Activated gamma-delta T cell (primary cell): ENCODE results near the gene MRPS2.
A peak's percentile ranks its signal among the peaks of the same experiment; 100 is the strongest.
"Not testable (repeated sequence)": the region's sequence is repeated elsewhere in the genome, so short reads cannot be mapped to it uniquely, and the experiment has no call there.

Experiments used
- DNase-seq: peaks from one replicate; lab custom pipeline; 2025; lab: John Stamatoyannopoulos, UW

Gene MRPS2

DNA sequence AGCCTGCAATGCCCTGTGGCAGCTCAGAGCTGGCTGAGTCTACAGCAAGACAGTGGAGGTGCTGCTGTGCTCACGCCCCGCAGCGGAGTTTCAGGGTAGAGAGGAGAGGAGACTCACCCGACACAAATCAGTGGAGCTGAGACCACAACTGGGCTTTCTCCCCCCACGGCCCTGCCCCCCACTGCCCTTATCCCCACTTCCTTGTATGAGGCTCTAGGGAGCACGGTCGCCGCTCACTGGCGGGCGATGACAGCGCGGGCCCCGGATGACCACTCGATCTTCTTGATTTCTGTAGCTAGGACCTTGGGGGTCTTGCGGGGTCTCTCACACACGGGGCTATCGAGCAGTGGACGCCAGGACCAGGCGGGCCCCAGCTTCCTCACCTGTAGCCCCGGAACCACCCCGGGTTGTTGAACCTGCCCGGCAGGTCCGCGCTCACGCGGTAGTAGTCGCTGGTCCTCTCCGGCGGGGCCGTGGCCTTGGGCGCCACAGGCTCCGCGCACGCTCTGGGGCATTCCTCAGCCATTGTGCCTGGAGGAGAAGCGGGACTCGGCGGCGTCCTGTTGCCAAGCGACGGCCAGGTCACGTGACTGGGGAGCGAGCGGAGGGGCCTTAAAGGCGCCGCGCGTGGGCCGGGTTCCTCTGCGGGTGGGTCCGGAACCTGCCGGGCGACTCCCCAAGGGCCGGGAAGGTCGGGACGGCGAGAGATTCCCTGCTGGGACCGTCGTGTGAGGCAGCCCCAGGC lies 984 bp upstream of the MRPS2 start:
- peak; percentile 87 for DNase-seq

DNA sequence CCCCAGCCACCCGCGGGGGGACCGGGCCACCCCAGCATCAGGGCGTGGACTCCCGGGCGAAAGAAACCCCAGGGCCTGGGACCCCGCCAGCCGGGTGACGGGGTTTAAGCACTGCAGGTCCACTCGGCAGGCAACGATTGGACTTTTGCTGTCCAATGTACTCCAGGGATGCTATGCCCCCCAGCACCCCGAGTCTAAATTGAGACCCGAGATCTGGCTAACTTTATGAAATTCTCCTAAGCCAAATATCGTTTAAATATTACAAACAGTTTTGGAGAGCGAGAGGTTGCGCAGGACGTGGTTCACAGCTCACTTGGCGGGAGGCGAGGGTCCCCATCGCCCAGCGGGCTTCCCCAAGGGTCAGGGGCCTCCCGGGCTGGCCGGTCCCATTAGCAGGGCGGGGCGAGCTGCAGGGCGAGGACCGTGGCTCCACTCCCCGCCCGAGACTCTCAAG lies 384 bp upstream of the MRPS2 start:
- DNase-seq, result no peak

DNA sequence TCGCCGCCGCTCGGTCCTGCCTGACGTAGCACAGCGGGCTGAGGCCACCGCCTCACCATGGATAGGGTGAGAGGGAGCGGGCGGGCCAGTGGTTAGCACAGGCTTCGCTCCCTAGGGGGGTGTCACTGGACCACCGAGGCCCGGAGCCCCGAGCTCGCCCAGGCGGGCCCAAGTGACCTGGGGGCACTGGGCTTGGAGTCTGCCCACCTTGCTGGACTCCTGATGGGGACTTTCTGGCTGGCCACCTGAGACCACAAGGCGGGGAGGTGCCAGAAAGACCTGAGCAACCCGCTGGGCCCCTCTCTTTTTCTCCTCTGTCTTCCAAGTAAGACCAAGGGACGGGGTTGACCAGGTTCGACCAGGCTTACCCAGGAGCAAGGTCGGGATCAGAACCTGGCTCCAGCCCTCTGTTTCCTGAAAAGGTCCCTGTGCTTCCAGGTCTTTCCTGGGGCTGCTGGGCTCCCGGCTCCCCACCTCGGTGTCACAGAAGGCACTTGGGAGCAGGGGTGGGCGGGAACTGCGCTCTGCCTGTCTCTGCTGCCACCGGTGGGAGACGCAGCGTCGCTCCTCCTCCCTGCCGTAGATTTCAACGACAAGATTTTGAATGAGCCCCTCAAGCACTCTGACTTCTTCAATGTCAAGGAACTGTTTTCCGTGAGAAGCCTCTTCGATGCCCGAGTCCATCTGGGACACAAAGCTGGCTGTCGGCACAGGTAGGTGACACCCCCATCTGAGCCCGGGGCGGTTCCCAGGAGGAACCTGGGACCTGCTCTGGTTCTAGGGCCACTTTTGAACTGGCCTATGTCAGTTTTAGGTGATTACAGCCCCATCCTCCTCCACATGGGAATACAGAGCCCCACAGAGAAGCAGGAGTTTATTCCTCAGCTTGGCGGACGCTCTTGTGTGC lies 1.0 kb downstream of the MRPS2 start:
- no peak for DNase-seq

DNA sequence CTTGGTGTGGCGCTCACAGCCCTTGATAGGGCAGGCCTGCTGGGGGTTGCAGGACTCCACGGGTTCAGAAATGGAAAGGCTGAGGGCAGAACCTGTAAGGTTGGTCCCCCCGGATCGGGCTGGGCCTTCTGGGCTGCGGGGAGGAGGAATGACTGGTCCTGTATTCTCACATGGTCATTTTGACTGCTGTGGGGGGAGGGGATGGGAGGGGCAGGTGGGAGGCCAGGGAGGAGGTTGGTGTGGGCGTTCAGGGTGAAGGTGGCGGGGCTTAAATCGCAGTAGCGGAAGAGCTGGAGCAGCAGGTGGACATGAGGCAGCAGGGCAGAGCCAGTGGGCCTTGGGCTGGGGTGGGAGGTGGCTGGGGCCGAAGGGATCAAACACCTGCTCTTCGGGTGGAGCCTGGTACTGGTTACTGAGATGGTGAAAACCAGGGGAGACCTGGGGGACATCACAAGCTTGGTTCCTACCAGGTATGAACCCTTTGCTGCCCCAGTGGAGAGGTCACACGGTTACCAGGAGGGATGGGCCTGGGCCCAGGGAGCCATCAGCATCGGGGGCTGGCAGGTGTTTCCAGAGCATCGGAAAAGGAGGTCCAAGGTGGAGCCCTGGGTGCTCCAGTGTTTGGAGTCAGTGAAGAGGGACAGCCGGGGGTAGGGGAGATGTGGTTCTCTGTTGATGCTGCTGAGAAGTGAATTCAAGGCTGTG lies 1.8 kb downstream of the MRPS2 start:
- no peak for DNase-seq

DNA sequence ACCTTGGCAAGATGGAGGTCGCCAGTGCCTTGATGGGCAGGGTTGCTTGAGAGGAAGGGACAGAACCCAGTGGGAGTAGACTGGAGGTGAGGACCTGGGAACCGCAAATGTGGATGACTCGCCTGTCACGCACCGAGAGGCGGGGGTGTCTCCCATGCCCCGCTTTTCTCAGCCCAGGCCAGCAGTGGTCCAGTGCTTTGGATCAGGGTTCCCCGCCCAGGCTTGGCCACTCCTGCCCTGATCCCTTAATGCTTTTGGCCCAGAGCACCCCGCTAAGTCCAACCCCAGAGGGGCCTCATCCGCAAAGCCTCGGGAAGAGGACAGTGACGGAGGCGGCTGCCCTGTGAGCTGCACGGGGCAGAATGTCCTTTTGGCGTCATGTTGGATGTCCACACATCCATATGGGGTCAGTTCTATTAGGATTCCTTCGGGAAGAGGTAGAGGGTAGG lies 2.4 kb downstream of the MRPS2 start:
- DNase-seq, result no peak

DNA sequence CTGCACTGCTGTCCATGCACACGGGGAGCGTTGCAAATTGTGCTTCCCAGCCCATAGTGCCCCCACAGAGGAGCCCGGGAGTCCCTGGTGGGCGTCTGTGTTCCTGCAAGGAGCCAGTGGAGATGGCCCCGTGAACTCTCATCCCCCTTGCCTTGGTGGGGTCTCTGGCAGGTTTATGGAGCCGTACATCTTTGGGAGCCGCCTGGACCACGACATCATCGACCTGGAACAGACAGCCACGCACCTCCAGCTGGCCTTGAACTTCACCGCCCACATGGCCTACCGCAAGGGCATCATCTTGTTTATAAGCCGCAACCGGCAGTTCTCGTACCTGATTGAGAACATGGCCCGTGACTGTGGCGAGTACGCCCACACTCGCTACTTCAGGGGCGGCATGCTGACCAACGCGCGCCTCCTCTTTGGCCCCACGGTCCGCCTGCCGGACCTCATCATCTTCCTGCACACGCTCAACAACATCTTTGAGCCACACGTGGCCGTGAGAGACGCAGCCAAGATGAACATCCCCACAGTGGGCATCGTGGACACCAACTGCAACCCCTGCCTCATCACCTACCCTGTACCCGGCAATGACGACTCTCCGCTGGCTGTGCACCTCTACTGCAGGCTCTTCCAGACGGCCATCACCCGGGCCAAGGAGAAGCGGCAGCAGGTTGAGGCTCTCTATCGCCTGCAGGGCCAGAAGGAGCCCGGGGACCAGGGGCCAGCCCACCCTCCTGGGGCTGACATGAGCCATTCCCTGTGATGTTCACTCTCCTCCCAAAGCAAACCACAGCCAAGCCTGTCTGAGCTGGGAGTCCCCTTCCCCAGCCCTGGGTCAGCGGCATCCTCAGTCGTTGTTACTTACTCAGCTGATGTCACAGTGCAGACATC lies 3.1 kb downstream of the MRPS2 start:
- DNase-seq, result no peak

DNA sequence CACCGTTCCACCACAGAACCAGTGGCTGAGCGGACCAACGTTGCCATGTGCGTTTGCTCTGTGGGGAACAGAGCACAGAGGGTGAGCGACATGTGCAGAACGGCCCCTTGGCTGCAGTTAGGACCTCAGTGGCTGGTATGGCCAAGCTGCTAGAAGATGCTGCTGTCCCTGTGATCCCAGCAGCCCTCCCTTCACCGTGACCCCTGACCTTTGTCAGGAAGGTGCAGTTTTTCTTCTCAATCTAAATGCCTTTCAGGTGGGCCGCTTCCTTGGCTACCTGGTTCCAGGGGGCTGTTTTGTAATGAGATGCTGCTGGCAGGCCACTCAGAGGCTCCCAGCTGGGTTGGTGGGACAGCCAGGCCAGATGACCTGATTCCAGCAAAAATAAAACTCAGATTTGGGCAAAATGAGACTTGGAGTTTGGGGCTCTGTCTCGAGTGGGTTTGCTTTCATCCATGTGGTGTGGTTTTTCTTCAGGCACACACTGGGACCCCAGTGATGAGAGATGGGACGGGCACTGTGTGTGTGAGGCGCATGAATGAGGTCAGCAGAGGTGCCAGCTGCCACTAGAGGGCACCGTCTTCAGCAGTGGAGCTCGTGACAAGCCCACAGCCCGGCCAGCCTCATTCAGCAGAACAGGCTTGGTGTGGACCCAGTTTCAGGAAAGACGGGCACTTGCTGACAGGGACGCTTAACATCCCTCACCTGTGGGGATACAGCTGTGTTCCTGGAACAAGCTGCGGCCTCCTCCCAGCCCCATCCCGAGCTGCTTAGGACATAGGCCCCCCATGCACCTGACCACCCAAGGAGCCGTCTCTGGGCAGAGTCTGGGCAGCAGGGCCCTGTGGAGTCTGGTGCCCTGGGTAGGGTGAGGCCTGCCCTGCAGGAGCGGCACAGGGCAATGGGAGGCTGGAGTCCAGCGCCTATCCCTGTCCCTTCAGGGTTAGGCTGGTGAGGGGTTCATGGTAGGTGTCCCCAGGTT lies 4.1 kb downstream of the MRPS2 start:
- no peak for DNase-seq

DNA sequence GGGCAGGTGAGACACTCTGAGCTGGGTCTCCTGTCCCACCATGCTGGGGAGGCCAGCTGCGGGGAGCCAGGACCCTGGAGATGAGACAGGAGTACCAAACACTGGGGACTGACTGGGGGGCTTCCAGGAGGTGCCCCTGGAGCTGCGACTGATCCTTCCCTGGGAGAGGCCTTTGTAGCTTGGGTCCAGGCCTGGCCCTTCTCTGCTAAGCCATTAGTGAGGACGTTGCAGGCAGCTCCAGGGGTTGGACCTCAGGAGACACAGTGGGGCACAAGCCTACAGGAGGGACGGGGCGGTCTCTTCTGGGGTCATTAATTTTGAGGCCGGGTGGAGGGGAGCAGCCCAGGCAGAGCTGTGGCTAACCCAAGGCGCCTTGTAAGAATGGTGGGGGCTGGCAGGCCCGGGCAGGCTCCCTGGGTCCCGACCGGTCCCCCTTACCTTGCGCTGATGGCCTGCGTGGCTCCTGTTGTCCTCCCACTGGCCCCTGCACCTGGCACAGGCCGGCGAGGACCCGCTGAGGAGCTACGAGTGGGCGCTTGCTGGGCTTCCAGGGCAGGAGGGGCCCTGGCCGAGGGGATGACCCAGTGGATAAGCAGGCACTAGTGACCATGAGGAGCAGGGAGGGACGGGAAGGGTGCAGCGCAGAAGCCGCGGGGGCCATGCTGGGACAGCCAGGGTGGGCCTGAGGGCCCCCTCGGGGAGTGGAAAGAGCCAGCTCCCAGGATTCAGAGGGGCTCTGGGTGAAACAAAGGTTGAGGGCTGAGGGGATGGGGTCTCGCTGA lies 5.1 kb downstream of the MRPS2 start:
- DNase-seq, result no peak

DNA sequence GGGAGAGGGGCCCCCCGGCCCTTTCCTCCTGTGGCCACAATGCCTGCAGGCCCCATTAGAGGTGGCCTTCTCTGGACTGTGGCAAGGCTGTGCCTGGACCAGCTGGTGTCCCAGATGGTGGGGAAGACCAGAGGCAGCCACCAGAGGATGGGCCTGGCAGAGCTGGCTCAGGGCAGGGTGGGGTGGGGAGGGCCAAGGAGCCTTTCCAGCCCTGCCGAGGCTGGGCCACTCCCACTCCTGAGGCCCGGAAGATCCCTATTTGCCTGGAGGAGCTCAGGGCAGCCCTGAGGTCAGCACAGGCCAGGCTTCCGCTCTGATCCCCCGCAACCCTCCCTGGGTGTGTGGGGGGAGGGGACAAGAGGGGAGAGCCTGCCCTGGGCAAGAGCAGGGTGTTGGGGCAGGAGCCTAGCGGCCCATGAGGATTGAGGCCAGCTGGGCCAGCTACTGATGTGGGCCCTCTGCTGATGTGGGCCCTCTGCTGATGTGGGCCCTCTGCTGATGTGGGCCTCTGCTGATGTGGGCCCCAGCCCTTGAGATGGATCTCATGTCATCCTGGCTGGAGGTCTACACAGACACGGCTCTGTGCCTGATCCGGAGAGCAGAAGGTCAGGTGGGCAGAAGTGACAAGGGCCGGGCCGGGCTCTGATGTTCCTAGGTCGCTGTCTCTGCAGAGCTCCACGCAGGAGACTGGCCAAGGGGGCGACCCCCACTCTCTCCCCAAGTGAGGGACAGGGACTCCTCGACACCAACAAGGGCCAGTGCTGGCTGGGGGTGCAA lies 6.0 kb downstream of the MRPS2 start:
- DNase-seq, result no peak

DNA sequence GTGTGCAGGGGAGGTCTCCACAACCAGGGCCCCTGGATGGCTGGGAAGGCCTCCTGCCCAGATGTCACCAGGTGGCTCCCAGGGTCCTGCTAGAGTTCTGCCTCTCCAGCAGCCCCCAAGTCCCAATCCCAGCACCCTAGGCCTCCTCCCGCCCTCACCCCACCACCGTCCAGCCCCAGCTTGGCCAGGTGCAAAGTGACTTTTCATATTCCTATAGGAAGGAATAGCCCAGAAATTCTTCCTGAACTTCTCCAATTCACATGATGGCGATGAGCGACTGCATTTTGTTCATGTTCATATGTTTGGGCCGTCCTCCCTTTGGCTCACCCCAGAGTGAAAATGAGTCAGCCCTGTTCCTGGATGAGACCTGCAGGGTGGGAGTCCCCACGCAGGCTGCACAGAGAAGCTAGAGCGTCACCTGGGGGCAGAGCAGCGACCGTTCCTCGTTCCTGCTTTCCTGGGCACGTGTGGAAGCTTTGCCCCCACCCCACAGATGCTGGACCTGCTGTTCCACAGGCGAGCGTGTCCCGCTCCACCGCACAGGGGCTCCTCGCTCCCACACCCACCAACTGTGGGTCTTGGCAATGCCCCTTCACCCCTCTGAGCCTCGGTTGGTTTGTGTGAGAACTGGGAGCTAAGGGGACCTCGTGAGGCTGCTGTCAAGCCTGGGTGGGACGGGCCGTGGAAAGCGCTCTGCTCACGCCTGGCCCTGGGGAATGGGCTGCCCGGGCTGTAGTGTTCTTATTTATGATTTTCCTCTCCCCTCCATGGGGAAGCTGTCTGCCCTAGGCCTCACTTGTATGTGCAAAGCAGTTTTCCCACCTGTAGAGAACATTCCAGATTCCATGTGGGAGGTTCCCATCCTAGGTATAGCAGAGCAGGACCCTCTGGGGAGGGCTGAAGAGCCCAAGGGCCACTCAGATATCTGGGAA lies 6.9 kb downstream of the MRPS2 start:
- no peak for DNase-seq

DNA sequence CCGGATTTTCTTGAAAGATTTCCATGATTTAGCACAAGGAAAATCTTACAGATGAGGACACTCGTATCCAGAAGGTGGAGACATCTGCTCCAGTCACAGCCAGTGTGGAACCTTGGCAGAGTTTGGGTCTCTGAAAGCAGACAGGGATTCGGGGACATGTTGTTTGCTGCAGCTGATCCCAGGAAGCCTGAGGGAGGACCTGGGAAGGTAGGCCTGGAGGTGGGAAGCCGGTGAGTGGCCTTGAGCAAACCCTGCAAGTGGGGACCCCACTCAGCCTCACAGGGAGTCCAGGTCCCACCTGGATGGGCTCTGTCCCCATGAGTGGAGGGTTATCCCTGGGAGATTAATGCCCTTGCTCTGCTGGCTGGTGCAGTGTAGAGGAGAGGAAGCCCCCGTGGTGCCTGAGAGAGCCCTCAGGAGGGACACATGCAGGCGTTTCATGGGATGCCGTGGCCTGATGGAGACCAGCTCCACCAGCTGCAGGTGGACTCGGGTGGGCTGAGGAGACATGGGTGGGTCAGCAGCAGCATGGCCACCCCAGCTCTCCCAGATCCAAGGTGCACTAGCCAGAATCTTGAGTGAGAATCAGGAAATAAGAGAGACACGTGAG lies 7.8 kb downstream of the MRPS2 start:
- no peak for DNase-seq

DNA sequence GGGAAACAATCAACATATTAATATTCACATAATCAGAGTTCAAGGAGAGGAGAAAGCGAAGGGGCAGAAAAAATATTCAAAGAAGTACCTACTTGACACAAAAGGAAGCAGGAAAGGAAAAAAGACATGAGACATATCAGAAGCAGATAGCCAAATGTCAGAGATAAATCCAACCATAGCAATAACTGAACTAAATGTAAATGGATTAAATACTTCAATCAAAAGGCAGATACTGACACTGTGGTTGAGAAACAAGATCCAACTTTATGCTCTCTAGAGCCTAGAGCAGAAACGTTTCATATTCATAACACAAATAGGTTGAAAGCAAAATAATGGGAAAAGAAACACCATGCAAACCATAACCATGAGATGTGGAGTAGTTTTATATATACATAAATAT lies 9.0 kb downstream of the MRPS2 start:
- no peak for DNase-seq

DNA sequence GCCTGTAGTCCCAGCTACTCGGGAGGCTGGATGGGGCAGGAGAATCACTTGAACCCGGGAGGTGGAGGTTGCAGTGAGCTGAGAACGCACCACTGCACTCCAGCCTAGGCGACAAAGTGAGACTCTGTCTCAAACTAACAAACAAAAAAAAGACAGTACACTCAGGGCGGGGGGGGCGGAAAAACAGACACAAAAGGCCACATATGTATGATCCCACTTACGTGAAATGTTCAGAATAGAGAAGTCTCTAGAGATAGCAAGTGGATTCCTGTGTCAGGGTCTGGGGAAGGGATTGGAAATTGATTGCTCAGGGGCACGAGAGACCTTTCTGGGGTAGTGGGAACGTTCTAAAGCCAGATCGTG lies 11.7 kb downstream of the MRPS2 start:
- DNase-seq, result no peak

DNA sequence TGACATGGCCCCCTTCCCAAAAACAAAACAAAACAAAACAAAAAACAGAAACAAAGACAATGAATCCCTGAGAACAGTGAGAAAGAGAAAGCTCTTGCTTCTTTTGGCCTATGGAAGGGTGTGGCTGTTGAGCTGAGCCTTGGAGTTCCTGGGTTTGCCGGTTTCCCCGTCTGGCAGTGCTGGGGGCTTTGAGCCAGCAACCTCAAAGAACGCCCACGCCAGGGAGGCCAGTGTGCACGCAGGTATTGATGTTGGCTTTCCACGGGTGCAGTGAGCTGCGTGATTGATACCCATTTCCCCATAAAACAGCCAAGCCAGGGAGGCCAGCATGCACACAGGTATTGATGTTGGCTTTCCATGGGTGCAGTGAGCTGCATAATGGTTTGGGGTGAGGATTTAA lies 12.4 kb downstream of the MRPS2 start:
- DNase-seq, result no peak

DNA sequence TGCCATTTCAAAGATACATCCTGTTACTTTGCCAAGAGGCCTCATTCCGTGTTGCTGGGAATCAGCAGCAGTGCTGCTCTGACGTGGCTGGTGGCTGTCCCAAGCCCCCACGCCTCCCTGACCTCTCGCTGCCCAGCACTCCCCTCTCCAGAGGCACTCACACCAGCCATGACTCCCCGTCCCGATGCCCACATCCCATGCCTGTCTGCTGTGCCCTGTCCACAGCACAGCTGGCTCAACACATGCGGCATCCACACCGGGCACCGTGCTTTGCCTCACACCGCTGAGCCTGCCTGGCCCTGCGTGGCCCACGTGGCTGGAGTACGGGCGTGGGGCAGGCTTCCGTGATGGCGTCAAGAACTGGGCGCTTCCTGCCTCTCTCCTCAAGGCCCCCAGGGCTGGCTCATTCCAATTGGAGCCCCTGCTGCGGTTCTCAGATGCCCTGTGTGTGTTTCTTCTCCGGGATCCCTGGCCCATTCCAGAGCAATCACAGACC lies 12.9 kb downstream of the MRPS2 start:
- no peak for DNase-seq

DNA sequence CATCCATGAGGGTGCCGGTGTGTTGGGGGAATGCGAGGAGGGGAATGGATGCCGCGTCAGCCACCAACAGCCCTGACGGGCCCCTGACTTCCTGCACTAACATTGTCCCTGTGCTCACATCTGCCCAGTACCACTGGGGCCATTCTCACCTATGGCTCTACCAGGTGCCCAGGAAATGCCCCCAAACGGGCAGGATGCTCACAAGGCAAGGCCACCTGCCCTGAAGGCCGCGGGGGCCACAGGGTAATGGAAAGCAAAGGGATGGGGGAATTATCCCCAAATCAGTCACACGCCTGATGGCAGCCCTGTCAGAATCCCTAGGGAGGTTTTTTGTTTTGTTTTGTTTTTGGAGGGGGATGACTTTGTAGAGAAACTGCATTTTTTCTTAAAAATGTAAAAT lies 13.4 kb downstream of the MRPS2 start:
- DNase-seq, result not testable (repeated sequence)
